Chondrocyte (in vitro differentiated cells): ENCODE measurements around the gene PIMREG. TPM values are rescaled to one million over a fixed set of nuclear protein-coding genes. Genes with fewer than 3 reads are reported as not detected.

ENCODE experiments used
- DNase-seq: peaks from one replicate; pipeline ENCODE4 v3.0.0; 2021; ENCODE audit warnings: mixed read lengths, low spot score
- H3K27ac Mint-ChIP-seq: one replicate; pipeline ENCODE4 v1.8.0; 2021; ENCODE audit warnings: mild to moderate bottlenecking, moderate library complexity, mixed read lengths; ENCODE audit not compliant: unreplicated experiment
- H3K27me3 Mint-ChIP-seq: 2 replicates; pipeline ENCODE4 v1.8.0; 2021; ENCODE audit warnings: low read depth, mixed read lengths
- H3K36me3 Mint-ChIP-seq: 2 replicates; pipeline ENCODE4 v1.8.0; 2021; ENCODE audit warnings: low read depth, mixed read lengths
- H3K4me1 Mint-ChIP-seq: 2 replicates; pipeline ENCODE4 v1.8.0; 2021; ENCODE audit warnings: low read depth, mild to moderate bottlenecking, mixed read lengths
- H3K4me3 Mint-ChIP-seq: one replicate; pipeline ENCODE4 v1.8.0; 2021; ENCODE audit warnings: mild to moderate bottlenecking, moderate library complexity, mixed read lengths; ENCODE audit not compliant: unreplicated experiment
- H3K9me3 Mint-ChIP-seq: 2 replicates; pipeline ENCODE4 v1.8.0; 2021; ENCODE audit warnings: low read depth, mixed read lengths
- CTCF ChIP-seq: fragments of 200-600 bp; sonication (generic); IDR thresholded peaks from 2 replicates; pipeline ENCODE4 v1.5.0; 2021; ENCODE audit warnings: antibody characterized with exemption, mild to moderate bottlenecking, moderate library complexity
- total RNA-seq: library from RNA; stranded (reverse); gene quantifications from 3 replicates; pipeline ENCODE4 v1.2.1, GENCODE V29; 2021

PIMREG gene
- total RNA-seq, 1 donor from 2014 or later: 7.0 TPM

DNA sequence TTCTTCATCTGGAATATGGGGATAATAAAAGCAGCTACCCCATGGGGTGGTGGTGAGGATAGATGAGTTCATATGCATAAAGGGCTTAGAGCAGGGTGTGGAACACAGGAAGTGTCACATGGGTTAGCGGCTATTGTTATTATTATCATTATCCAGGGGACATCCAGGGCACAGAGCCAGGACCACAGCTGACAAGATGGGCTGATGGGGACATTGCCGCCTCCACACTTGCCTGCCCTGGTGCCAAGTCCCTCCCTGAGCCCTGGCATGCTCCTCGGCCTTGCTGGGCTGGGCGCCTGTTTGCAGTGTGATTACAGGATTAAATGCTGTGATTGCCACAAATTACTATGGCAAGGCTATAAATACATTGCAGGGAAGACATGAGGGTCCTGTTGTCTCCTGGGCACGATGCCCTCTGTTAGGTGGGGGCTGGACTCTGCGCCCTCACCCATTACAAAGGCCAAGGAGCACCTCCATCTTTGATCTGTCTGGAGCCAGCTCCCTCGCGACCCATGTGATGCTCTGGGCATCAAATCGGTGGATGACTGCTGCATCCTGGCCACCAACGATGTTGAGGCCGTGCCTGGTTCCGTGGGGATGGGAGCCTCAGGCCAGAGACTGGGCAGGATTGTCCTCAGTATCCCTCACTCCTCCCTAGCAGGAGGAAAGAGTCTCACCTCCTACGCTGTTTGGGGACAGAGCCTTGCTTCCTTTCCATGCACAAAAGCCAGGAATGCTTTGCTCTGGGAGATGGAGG is 43.2 kb downstream of the PIMREG start:
- H3K27me3 Mint-ChIP-seq: no peaks in the 10 kb centered on the region
- H3K4me3 Mint-ChIP-seq: no peak overlapping the region
- TF ChIP-seq CTCF: no peak
- H3K4me1 Mint-ChIP-seq: peaks cover 10% of the 10 kb centered on the region
- H3K27ac Mint-ChIP-seq: no peak overlapping the region
- no peaks in the 10 kb centered on the region for H3K9me3 Mint-ChIP-seq
- peaks cover under 1% of the 10 kb centered on the region for H3K36me3 Mint-ChIP-seq
- peak; percentile 62 for DNase-seq

- Mint-ChIP-seq H3K4me1 (peaks cover 10% of the 10 kb centered on the region), H3K36me3 (no peaks in the 10 kb centered on the region), H3K27ac (no peak overlapping the region), H3K27me3 (no peaks in the 10 kb centered on the region), H3K4me3 (no peak overlapping the region), H3K9me3 (no peaks in the 10 kb centered on the region)
- TF ChIP-seq CTCF: no peak
- DNase-seq: no peak
These were observed 43.8 kb downstream of the PIMREG start for GRCh38 chr17:6488008-6488539.

DNA sequence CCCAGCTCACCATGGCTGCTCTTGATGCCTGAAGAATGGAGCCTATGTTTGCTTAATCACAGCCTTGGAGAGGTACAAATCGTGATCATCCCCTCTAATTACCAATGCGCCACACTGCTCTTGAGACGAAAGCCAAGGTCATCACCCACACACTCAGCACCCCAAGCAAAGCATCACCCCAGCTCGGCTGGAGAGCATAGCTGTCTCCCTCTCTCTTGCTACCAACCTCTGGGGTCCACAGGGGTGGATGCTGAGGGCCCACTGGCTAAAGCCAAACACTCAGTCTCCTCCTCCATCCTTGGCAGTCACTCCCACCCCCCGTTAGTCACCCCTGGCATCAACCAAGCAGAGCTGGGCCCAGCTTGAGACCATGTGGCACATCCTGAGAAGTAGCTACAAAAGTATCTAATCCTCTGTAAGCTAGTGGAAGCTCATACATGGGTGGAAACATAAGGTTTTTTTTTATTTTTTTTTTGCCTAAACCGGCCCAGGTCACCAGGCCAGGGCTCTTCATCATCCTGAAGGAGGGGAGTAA is 44.8 kb downstream of the PIMREG start:
- peaks cover 10% of the 10 kb centered on the region for H3K4me1 Mint-ChIP-seq
- peak; percentile 60 for DNase-seq
- H3K27ac Mint-ChIP-seq: no peak overlapping the region
- no peaks in the 10 kb centered on the region for H3K27me3 Mint-ChIP-seq
- H3K9me3 Mint-ChIP-seq: no peaks in the 10 kb centered on the region
- H3K36me3 Mint-ChIP-seq: no peaks in the 10 kb centered on the region
- no peak overlapping the region for H3K4me3 Mint-ChIP-seq
- TF ChIP-seq CTCF: no peak

DNA sequence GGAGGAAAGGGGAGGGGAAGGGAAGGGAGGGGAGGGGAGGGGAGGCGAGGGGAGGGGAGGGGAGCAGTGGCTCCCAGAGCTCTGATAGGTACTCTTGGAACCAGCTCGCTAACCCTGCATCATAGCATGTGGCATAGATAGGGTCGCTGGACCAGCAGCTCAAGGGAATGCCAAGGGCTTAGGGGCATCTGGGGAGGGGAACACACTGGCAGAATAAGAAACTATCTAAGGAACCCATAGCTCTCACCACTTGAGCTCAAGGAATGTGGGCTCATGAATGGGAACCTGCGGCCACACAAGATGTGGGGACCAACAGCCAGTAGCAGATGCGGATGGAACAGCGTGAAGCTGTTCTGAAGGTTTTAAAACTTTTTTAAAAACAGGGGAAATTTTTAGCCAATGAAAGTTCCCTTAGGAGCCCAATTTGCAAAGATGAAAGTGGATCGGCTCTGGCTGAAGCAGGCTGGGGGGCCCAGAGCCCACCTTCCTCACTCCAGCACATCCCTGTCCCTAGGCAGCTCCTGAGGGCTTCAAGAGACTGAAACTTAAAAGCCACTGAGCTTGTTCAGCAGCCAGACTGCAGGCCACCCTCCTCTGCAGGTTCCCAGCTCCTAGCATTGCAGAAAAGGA is 46.9 kb downstream of the PIMREG start:
- Mint-ChIP-seq H3K9me3 (no peaks in the 10 kb centered on the region), H3K4me1 (peaks cover 15% of the 10 kb centered on the region), H3K27ac (no peak overlapping the region), H3K27me3 (peaks cover 2% of the 10 kb centered on the region), H3K4me3 (no peak overlapping the region), H3K36me3 (no peaks in the 10 kb centered on the region)
- TF ChIP-seq CTCF: no peak
- no peak for DNase-seq

- Mint-ChIP-seq H3K27me3 (peaks cover 6% of the 10 kb centered on the region), H3K9me3 (no peaks in the 10 kb centered on the region), H3K4me1 (peaks cover 25% of the 10 kb centered on the region), H3K27ac (no peak overlapping the region), H3K36me3 (no peaks in the 10 kb centered on the region), H3K4me3 (no peak overlapping the region)
- TF ChIP-seq CTCF: no peak
- peak; percentile 12 for DNase-seq
These were observed 48.8 kb downstream of the PIMREG start for GRCh38 chr17:6492892-6493674.
